SK-N-SH (cell line): ENCODE measurements around the gene FAM120B. TPM values are rescaled to one million over a fixed set of nuclear protein-coding genes. Genes with fewer than 3 reads are reported as not detected.
A peak's percentile ranks its signal among the peaks of the same experiment; 100 is the strongest.

Experiments
- CTCF ChIA-PET: fragments of 300-600, 350-600 bp; formaldehyde crosslinking; extraction: SDS; loops from one replicate; lab custom pipeline; 2021; lab: Yijun Ruan, JAX
- POLR2A ChIA-PET: fragments of 350-600 bp; sonication (Branson Sonifier 250); formaldehyde crosslinking; extraction: SDS; loops from one replicate; lab custom pipeline; 2020; ENCODE audit warnings: antibody characterized with exemption, inconsistent platforms; lab: Yijun Ruan, JAX
- DNase-seq: peaks from one replicate; pipeline ENCODE4 v3.0.0; 2012
- H2AFZ ChIP-seq: fragments of 200-600 bp; sonication (generic); 2 replicates; pipeline ENCODE4 v1.8.1; 2016; ENCODE audit warnings: antibody characterized with exemption, mild to moderate bottlenecking, low read depth
- H3F3A ChIP-seq: fragments of 200-600 bp; sonication (generic); replicated peaks from 2 replicates; pipeline ENCODE3; 2016; ENCODE audit warnings: antibody characterized with exemption, mild to moderate bottlenecking; ENCODE audit not compliant: insufficient read depth
- H3K27ac ChIP-seq, 2 experiments: fragments of 200-500 bp in 1 of 2; fragments of 200-600 bp in 1 of 2; sonication (Bioruptor generic) in 1 of 2; sonication (generic), shearing (Covaris generic) in 1 of 2; 2 replicates each; pipeline versions ENCODE4 v1.5.1 to v1.6.1; 2014 to 2016; ENCODE audit warnings: low read depth in 2 of 2, inconsistent platforms in 1 of 2, low read length in 1 of 2, mild to moderate bottlenecking in 1 of 2, mixed read lengths in 1 of 2
- H3K27me3 ChIP-seq: fragments of 200-600 bp; sonication (generic), shearing (Covaris generic); 2 replicates; pipeline ENCODE4 v1.6.1; 2016; ENCODE audit warnings: mixed run types; ENCODE audit not compliant: insufficient read depth
- H3K36me3 ChIP-seq, 2 experiments: fragments of 200-500 bp in 1 of 2; fragments of 200-600 bp in 1 of 2; sonication (Bioruptor generic) in 1 of 2; sonication (generic) in 1 of 2; replicated peaks in 1 of 2; 2 replicates each; pipeline versions ENCODE3 to v1.5.1; 2014 to 2016; ENCODE audit warnings: low read length in 1 of 2, mild to moderate bottlenecking in 1 of 2; ENCODE audit not compliant: insufficient read depth in 2 of 2, control insufficient read depth in 1 of 2
- H3K4me1 ChIP-seq, 2 experiments: fragments of 200-500 bp in 1 of 2; fragments of 200-600 bp in 1 of 2; sonication (Bioruptor generic) in 1 of 2; sonication (generic), shearing (Covaris generic) in 1 of 2; 2 replicates each; pipeline versions ENCODE4 v1.5.1 to v1.6.1; 2014 to 2016; ENCODE audit warnings: low read depth in 1 of 2, low read length in 1 of 2, mixed run types in 1 of 2; ENCODE audit not compliant: insufficient read depth in 2 of 2, control insufficient read depth in 1 of 2
- H3K4me2 ChIP-seq: fragments of 200-600 bp; sonication (generic), shearing (Covaris generic); 2 replicates; pipeline ENCODE4 v1.6.1; 2017; ENCODE audit warnings: mixed run types
- H3K4me3 ChIP-seq, 2 experiments: fragments of 200-500 bp in 1 of 2; fragments of 200-600 bp in 1 of 2; sonication (Bioruptor generic) in 1 of 2; sonication (generic), shearing (Covaris generic) in 1 of 2; 2 replicates each; pipeline versions ENCODE4 v1.5.1 to v1.8.1; 2014 to 2016; ENCODE audit warnings: low read depth in 2 of 2, inconsistent platforms in 1 of 2, low read length in 1 of 2, mild to moderate bottlenecking in 1 of 2, mixed read lengths in 1 of 2, moderate library complexity in 1 of 2
- H3K79me2 ChIP-seq: fragments of 200-600 bp; sonication (generic); 2 replicates; pipeline ENCODE4 v1.8.1; 2017; ENCODE audit warnings: mild to moderate bottlenecking; ENCODE audit not compliant: insufficient read depth
- H3K9ac ChIP-seq: fragments of 200-600 bp; sonication (generic); 2 replicates; pipeline ENCODE4 v1.6.1; 2017; ENCODE audit warnings: mixed run types
- H3K9me2 ChIP-seq: fragments of 200-600 bp; sonication (generic); 2 replicates; pipeline ENCODE4 v1.6.1; 2017; ENCODE audit warnings: mixed run types
- H3K9me3 ChIP-seq: fragments of 200-600 bp; sonication (generic); 2 replicates; pipeline ENCODE4 v1.6.1; 2017; ENCODE audit warnings: mixed run types, mild to moderate bottlenecking, moderate library complexity
- H4K20me1 ChIP-seq: fragments of 200-600 bp; sonication (generic); 2 replicates; pipeline ENCODE4 v1.6.1; 2017; ENCODE audit warnings: mild to moderate bottlenecking, mixed run types; ENCODE audit not compliant: insufficient read depth
- CHD2 ChIP-seq: fragments of 150-350 bp; IDR thresholded peaks from 2 replicates; pipeline ENCODE4 v1.6.1; 2018; ENCODE audit warnings: low read length; ENCODE audit not compliant: partially characterized antibody
- ELF1 ChIP-seq: IDR thresholded peaks from 2 replicates; pipeline ENCODE4 v1.4.0; 2012
- EZH2phosphoT487 ChIP-seq: fragments of 200-600 bp; sonication (generic); IDR thresholded peaks from 2 replicates; pipeline ENCODE4 v1.6.1; 2017; ENCODE audit warnings: low read depth, mixed run types, mild to moderate bottlenecking, antibody characterized with exemption, moderate library complexity, borderline replicate concordance
- FOSL2 ChIP-seq: IDR thresholded peaks from 2 replicates; pipeline ENCODE4 v1.4.0; 2012; ENCODE audit warnings: low read depth, mild to moderate bottlenecking, moderate library complexity, borderline replicate concordance
- FOXJ3 ChIP-seq: sonication (generic); formaldehyde crosslinking; IDR thresholded peaks from 2 replicates; pipeline ENCODE4 v1.5.1; 2020; ENCODE audit warnings: mild to moderate bottlenecking, missing genetic modification reagents
- FOXM1 ChIP-seq: IDR thresholded peaks from 2 replicates; pipeline ENCODE4 v1.4.0; 2012; ENCODE audit warnings: low read depth, mild to moderate bottlenecking
- GABPA ChIP-seq: IDR thresholded peaks from 2 replicates; pipeline ENCODE4 v1.4.0; 2012; ENCODE audit warnings: low read depth, mild to moderate bottlenecking
- NFIC ChIP-seq: IDR thresholded peaks from 2 replicates; pipeline ENCODE4 v1.4.0; 2012; ENCODE audit warnings: borderline replicate concordance
- POLR2AphosphoS5 ChIP-seq: IDR thresholded peaks from 2 replicates; pipeline ENCODE4 v1.6.1; 2012; ENCODE audit warnings: low read depth, low read length
- RAD21 ChIP-seq: IDR thresholded peaks from 2 replicates; pipeline ENCODE4 v1.6.1; 2012; ENCODE audit warnings: mild to moderate bottlenecking, low read length
- RCOR1 ChIP-seq: fragments of 150-350 bp; IDR thresholded peaks from 2 replicates; pipeline ENCODE4 v1.6.1; 2017; ENCODE audit warnings: antibody characterized with exemption, low read length
- RXRA ChIP-seq: IDR thresholded peaks from 2 replicates; pipeline ENCODE4 v1.4.0; 2012; ENCODE audit warnings: low read depth, mild to moderate bottlenecking, borderline replicate concordance
- TAF1 ChIP-seq: IDR thresholded peaks from 2 replicates; pipeline ENCODE4 v1.6.1; 2012; ENCODE audit warnings: low read depth, mild to moderate bottlenecking, low read length, moderate library complexity, borderline replicate concordance
- WGBS: methylation state at CpG from one replicate; pipeline ENCODE4 v1.1.6; 2017; ENCODE audit warnings: low lambda C conversion rate; 5-methylcytosine and 5-hydroxymethylcytosine counted together
- polyA plus RNA-seq, 3 experiments: library from polyadenylated mRNA; depleted of rRNA; stranded (reverse); fragments of >200 nt; gene quantifications; 2 replicates each; pipeline ENCODE4 v1.2.3, GENCODE V29; 2012
- TF ChIP-seq, protein P1 (sequence below): IDR thresholded peaks from 2 replicates; pipeline ENCODE4 v1.6.1; 2012; ENCODE audit warnings: mild to moderate bottlenecking, low read depth, low read length, moderate library complexity
- TF ChIP-seq, protein P2 (sequence below): fragments of 150-350 bp; IDR thresholded peaks from 2 replicates; pipeline ENCODE4 v1.6.1; 2017; ENCODE audit warnings: antibody characterized with exemption, low read length, low read depth, borderline replicate concordance
- TF ChIP-seq, protein P3 (sequence below): IDR thresholded peaks from 2 replicates; pipeline ENCODE4; 2012
- TF ChIP-seq, protein P4 (sequence below): fragments of 150-350 bp; IDR thresholded peaks from 2 replicates; pipeline ENCODE4 v1.6.1; 2016; ENCODE audit warnings: mild to moderate bottlenecking, low read depth, low read length

FAM120B gene
- polyA plus RNA-seq, 1 of the 3 experiments (the other 2 are of a cell fraction), result 7.7 TPM

DNA sequence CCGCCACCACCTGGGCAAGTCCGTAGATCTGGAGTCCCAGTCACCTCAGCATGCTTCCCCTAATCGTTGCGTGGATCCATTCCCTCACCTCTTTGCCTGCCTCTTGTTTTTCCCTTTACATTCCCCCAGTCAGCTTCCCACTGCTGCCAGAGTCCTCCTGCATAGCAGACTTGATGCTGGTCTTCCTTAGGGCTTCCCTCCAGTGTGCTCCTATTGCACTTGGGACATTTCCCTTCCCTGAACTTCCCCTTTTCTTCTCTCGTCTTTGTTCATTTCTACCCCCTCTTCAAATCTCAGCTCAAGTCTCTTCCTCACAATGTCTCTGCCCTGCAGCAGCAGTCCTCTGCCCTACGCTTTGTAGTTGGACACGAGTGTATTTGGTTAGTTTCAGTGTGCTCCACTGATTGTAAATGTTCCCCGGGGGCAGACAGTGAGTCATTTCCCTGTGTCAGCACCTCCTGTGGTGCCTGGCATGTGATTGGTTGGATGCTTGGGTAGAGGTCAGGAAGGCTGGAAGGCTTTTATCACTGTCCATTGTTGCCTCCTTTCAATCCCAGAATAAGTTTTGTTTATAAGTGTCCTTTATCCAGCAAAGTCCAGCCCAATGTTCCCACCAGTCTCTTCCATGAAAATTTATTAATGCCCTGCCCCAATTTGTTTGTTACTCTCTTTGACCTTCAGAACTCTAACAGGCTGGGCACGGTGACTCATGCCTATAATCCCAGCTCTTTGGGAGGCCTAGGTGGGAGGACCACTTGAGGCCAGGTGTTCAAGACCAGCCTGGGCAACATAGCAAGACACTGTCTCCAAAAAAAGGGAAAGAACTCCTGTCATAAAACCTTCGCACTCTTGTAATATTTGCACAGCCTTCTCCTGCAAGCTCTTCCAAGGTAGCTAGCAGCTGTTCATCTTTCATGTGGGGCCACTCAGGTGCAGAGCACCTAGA is 38.3 kb downstream of the FAM120B start:
- peaks cover 48% of the 10 kb centered on the region; the same call in 1 of the 2 replicates for H3K79me2 ChIP-seq

DNA sequence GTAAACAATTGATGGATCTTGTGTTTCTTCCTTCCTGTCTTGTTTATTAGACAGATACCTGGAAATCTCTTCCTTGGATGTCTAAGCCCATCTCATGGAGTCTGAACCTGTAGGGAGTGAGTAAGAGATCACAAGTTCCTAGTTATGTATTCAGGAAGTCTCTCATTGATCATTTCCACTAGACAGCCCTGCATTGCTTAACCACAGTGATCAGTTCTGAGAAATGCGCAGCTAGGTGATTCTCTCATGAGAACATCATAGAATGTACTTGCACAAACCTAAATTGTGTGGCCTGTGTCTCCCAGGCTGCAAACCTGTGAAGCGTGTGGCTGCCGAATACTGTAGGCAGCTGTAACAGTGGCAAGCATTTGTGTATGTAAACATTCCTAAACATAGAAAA is 39.1 kb downstream of the FAM120B start:
- POLR2A ChIA-PET, result no interaction called here
- 96% methylated on average over 3 of the region's 3 CpGs for WGBS
- H3K27ac ChIP-seq, result no peak overlapping the region
- TF ChIP-seq FOXJ3 (CRISPR knock-in tag) (no peak), NFIC (no peak), FOXM1 (no peak), RAD21 (no peak), CHD2 (no peak), RXRA (no peak), EZH2phosphoT487 (no peak), TAF1 (no peak), GABPA (no peak)
- TF ChIP-seq, protein P1, sequence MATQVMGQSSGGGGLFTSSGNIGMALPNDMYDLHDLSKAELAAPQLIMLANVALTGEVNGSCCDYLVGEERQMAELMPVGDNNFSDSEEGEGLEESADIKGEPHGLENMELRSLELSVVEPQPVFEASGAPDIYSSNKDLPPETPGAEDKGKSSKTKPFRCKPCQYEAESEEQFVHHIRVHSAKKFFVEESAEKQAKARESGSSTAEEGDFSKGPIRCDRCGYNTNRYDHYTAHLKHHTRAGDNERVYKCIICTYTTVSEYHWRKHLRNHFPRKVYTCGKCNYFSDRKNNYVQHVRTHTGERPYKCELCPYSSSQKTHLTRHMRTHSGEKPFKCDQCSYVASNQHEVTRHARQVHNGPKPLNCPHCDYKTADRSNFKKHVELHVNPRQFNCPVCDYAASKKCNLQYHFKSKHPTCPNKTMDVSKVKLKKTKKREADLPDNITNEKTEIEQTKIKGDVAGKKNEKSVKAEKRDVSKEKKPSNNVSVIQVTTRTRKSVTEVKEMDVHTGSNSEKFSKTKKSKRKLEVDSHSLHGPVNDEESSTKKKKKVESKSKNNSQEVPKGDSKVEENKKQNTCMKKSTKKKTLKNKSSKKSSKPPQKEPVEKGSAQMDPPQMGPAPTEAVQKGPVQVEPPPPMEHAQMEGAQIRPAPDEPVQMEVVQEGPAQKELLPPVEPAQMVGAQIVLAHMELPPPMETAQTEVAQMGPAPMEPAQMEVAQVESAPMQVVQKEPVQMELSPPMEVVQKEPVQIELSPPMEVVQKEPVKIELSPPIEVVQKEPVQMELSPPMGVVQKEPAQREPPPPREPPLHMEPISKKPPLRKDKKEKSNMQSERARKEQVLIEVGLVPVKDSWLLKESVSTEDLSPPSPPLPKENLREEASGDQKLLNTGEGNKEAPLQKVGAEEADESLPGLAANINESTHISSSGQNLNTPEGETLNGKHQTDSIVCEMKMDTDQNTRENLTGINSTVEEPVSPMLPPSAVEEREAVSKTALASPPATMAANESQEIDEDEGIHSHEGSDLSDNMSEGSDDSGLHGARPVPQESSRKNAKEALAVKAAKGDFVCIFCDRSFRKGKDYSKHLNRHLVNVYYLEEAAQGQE, result no peak
- TF ChIP-seq, protein P2, sequence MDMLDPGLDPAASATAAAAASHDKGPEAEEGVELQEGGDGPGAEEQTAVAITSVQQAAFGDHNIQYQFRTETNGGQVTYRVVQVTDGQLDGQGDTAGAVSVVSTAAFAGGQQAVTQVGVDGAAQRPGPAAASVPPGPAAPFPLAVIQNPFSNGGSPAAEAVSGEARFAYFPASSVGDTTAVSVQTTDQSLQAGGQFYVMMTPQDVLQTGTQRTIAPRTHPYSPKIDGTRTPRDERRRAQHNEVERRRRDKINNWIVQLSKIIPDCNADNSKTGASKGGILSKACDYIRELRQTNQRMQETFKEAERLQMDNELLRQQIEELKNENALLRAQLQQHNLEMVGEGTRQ, result no peak
- TF ChIP-seq, protein P3, sequence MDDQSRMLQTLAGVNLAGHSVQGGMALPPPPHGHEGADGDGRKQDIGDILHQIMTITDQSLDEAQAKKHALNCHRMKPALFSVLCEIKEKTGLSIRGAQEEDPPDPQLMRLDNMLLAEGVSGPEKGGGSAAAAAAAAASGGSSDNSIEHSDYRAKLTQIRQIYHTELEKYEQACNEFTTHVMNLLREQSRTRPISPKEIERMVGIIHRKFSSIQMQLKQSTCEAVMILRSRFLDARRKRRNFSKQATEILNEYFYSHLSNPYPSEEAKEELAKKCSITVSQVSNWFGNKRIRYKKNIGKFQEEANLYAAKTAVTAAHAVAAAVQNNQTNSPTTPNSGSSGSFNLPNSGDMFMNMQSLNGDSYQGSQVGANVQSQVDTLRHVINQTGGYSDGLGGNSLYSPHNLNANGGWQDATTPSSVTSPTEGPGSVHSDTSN, result no peak

More for the DNA sequence above, 38.3 kb downstream of the FAM120B start:
- no peak overlapping the region; the same call in 1 of the 2 replicates for H3K4me2 ChIP-seq
- 0 out of 2 replicates have a peak, but pooled peaks cover 5% of the 10 kb centered on the region for H4K20me1 ChIP-seq
- ChIA-PET POLR2A (no interaction called here), CTCF (no interaction called here)
- H3K27me3 ChIP-seq, result no peaks in the 10 kb centered on the region
- no peaks in the 10 kb centered on the region; a peak in 2 of 4 replicates for H3K4me1 ChIP-seq
- no peak for DNase-seq
- no peaks in the 10 kb centered on the region for H3K9me3 ChIP-seq
- H3F3A ChIP-seq, result no peaks in the 10 kb centered on the region
- H3K4me3 ChIP-seq, result no peak overlapping the region
- WGBS, result 72% methylated on average over 10 of the region's 10 CpGs
- no peak overlapping the region for H2AFZ ChIP-seq
- H3K27ac ChIP-seq, result peak overlapping the region in 1 of 2 experiments; percentile 4; a peak in 1 of 4 replicates
- H3K9ac ChIP-seq, result no peak overlapping the region
- H3K9me2 ChIP-seq, result no peaks in the 10 kb centered on the region
- peaks cover 34 to 58% of the 10 kb centered on the region in 2 experiments for H3K36me3 ChIP-seq
- TF ChIP-seq FOSL2 (peak; percentile 30; the same call in 1 of the 2 replicates), GABPA (no peak), POLR2AphosphoS5 (no peak), ELF1 (no peak), TAF1 (no peak), RCOR1 (no peak)
- TF ChIP-seq, protein P2, result no peak
- TF ChIP-seq, protein P4, sequence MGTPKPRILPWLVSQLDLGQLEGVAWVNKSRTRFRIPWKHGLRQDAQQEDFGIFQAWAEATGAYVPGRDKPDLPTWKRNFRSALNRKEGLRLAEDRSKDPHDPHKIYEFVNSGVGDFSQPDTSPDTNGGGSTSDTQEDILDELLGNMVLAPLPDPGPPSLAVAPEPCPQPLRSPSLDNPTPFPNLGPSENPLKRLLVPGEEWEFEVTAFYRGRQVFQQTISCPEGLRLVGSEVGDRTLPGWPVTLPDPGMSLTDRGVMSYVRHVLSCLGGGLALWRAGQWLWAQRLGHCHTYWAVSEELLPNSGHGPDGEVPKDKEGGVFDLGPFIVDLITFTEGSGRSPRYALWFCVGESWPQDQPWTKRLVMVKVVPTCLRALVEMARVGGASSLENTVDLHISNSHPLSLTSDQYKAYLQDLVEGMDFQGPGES, result no peak

More for the DNA sequence above, 39.1 kb downstream of the FAM120B start:
- DNase-seq, result no peak
- no peaks in the 10 kb centered on the region for H3F3A ChIP-seq
- CTCF ChIA-PET, result no interaction called here
- H2AFZ ChIP-seq, result no peak overlapping the region
- no peaks in the 10 kb centered on the region for H3K27me3 ChIP-seq
- H4K20me1 ChIP-seq, result 0 out of 2 replicates have a peak, but pooled peaks cover 5% of the 10 kb centered on the region
- H3K79me2 ChIP-seq, result peaks cover 41% of the 10 kb centered on the region; the same call in 1 of the 2 replicates
- H3K4me2 ChIP-seq, result no peak overlapping the region
- H3K9me2 ChIP-seq, result no peaks in the 10 kb centered on the region
- H3K4me1 ChIP-seq, result no peaks in the 10 kb centered on the region; a peak in 2 of 4 replicates
- no peak overlapping the region for H3K4me3 ChIP-seq
- H3K36me3 ChIP-seq, result peaks cover 42 to 63% of the 10 kb centered on the region in 2 experiments
- no peak overlapping the region for H3K9ac ChIP-seq
- H3K9me3 ChIP-seq, result no peaks in the 10 kb centered on the region
